Motor neuron (in vitro differentiated cells): Measurements from ENCODE around the gene HOTAIR. TPM values are rescaled to one million over a fixed set of nuclear protein-coding genes. Genes with fewer than 3 reads are reported as not detected.
A peak's percentile ranks its signal among the peaks of the same experiment; 100 is the strongest.

Experiments
- ATAC-seq, 8 experiments: fragments of 200-7000 bp; cut with Tn5 transposase; replicated peaks in 6 of 8; 2 replicates each; pipeline ENCODE4 v1.8.0; 2021; ENCODE audit warnings: mild to moderate bottlenecking in 8 of 8, moderate library complexity in 8 of 8
- H3K27ac ChIP-seq, 2 donors: fragments of 250-450 bp; sonication (Bioruptor Pico); 2 replicates each; pipeline ENCODE4 v1.9.0; 2021; ENCODE audit warnings: antibody characterized with exemption in 2 of 2, mild to moderate bottlenecking in 2 of 2, moderate library complexity in 1 of 2
- H3K4me1 ChIP-seq, 2 donors: fragments of 250-450 bp; sonication (Bioruptor Pico); replicated peaks in 1 of 2; 2 replicates each; pipeline ENCODE4 v1.6.1; 2021; ENCODE audit warnings: antibody characterized with exemption in 2 of 2, mild to moderate bottlenecking in 2 of 2, moderate library complexity in 1 of 2
- H3K4me3 ChIP-seq, 5 donors: fragments of 250-450 bp; sonication (Bioruptor Pico); 2 replicates each; pipeline ENCODE4 v1.9.0; 2021; ENCODE audit warnings: antibody characterized with exemption in 5 of 5, mild to moderate bottlenecking in 5 of 5, moderate library complexity in 4 of 5
- WGBS, 10 experiments: fragments of 450-650 bp; shearing (Covaris generic); methylation state at CpG; one replicate each; pipeline ENCODE4 v1.0.0; 2022; 5-methylcytosine and 5-hydroxymethylcytosine counted together
- in situ Hi-C, 9 experiments: fragments of 400-800 bp; cut with MboI; loops; one replicate each; pipeline ENCODE4 v1.15.0; 2021; ENCODE audit warnings: low sequenced_read_pairs in 9 of 9, low pct_unique_long_range_greater_than_20kb in 2 of 9; ENCODE audit not compliant: unreplicated experiment in 9 of 9
- total RNA-seq, 8 experiments: library from RNA; unstranded; fragments of 300-600 nt; gene quantifications; 2 replicates each; pipeline versions ENCODE4 v1.2.3 to v1.2.4, GENCODE V29; 2022

Gene HOTAIR
- total RNA-seq, 8 experiments from 2014 or later = 0.14 to 8.0 (median 0.42) TPM; not detected in 3

DNA sequence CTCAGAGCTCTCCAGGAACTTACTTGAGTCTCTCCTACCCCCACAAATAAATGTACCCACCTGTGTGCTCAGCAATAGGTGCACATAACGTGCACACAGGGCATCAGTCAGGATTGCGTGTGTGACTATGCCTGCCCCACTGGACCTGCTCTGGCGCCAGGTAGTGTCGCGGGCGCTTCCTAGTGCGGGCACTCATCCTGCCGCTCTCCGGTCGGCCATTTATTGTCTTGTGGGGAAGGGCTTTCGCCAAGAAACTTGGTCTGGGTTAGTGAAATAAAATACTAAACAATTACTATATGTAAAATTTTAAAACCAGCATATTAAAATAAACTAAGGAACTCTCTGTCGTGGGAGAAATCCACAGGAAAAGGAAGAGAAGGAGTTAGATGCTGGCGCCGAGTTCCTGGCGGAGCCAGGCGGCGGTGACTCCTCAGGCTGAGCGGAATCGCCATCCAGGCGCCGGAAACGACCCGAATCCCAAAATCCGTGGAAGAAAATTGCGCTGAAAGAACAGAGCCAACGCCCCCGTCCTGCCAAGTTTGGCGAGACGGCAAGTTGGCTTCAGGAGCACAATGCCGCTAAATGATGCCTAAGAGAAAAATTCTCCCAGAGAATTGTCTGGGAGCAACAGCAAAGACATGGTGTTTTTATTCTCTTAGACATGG lies 44.0 kb downstream of the HOTAIR start:
- no peak overlapping the region for H3K27ac ChIP-seq
- no peak overlapping the region for H3K4me3 ChIP-seq
- in situ Hi-C loops = loop anchor here in 3 of 9 experiments (25.0 kb wide), 3 partner anchors 118 to 168 kb away; partner anchors contain the start of gene CISTR (in 1 of the 3)
- H3K4me1 ChIP-seq = peaks cover 0 to 4% of the 10 kb centered on the region in 2 donors
- no peak for ATAC-seq
- WGBS, 10 experiments = 7 to 23% (median 16%) methylated on average over 3 to 30 of the region's 30 CpGs; no CpG with 5 or more reads in 1 of the 10 experiments

DNA sequence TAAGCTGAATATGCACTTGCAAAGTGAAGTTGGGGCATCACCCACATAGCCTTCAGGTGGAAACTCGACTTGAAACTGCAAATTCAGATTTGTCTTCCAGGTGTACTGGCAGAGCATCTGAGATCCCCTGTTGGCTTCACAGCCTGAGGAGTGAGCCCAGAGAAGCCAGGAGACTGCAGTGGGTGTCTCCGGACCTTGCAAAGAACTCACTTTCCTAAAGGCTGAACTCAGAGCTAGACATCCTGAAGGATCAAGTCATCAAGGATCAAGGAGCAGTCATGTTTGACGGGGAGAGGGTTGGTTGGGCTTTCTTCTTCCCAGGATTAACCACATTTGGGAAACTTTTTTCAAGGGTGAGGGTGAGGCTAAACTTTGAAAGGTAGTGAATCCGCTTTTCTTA lies 45.2 kb downstream of the HOTAIR start:
- no peak for ATAC-seq
- no peaks in the 10 kb centered on the region for H3K4me1 ChIP-seq
- H3K27ac ChIP-seq = no peak overlapping the region
- H3K4me3 ChIP-seq = no peak overlapping the region
- in situ Hi-C loops = loop anchor here in 3 of 9 experiments (25.0 kb wide), 3 partner anchors 117 to 167 kb away; partner anchors contain the start of gene CISTR (in 1 of the 3)
- WGBS, 10 experiments = 0 to 43% (median 17%) methylated on average over 1 to 4 of the region's 4 CpGs; no CpG with 5 or more reads in 1 of the 10 experiments

- peak in 1 of 8 experiments; percentile 57 for ATAC-seq
- no peaks in the 10 kb centered on the region for H3K4me1 ChIP-seq
- in situ Hi-C loops = loop anchor here in 3 of 9 experiments (25.0 kb wide), 3 partner anchors 116 to 166 kb away; partner anchors contain the start of gene CISTR (in 1 of the 3)
- H3K27ac ChIP-seq = no peak overlapping the region
- H3K4me3 ChIP-seq = no peak overlapping the region
- 0 to 40% (median 14%) methylated on average over 1 to 17 of the region's 31 CpGs for WGBS, 10 experiments
These were observed 46.5 kb downstream of the HOTAIR start for GRCh38 chr12:53928054-53928835.

GRCh38 chr12:53927220-53928029 lies 47.3 kb downstream of the HOTAIR start:
- Histone ChIP-seq H3K4me1 (no peaks in the 10 kb centered on the region), H3K27ac (no peak overlapping the region), H3K4me3 (no peak overlapping the region)
- peak in 1 of 8 experiments; percentile 30 for ATAC-seq
- WGBS, 10 experiments = 0 to 73% (median 12%) methylated on average over 1 to 16 of the region's 45 CpGs; no CpG with 5 or more reads in 1 of the 10 experiments
- in situ Hi-C loops = loop anchor here in 3 of 9 experiments (25.0 kb wide), 3 partner anchors 115 to 165 kb away; partner anchors contain the start of gene CISTR (in 1 of the 3)

DNA sequence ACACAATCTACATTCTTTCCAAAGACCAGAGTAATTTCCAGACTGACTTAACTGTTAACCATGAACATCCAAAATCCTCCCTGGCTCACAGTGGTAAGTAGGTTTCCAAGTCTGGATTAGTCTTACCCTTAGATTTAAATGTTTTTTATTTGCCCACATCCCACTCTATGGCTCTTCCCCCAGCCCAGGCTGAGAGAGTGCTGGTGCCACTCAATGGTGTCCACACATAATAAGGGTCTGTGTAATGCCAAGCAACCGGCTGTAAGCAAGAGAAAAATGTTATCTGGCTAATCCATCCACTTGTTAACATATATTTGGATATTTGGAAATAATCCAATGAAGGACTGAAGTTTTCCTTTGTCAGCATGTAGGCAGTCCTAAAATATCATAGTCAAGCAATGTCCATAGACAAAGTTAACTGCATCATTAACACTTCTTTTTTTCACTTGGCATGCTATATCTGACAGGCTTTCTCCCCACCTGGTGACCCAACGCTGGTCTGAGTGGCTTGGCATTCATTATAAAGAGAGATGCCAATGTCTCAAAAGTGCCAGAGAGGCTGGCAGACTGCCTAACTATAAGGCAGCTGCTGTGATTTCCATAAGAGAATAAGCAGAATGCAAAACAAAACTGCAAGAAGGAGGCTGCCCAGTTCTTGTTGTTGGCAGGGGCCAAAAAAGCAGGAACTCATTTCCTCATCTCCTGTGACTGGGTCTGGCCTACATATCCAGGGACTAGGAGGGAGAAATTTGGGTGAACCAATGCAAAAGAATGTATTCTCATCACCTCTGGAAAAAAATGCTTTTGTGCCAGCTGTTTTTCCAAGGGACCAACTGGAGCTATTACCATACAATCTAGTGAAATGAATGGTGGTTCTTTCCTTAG lies 50.0 kb downstream of the HOTAIR start:
- no peak overlapping the region for H3K27ac ChIP-seq
- WGBS, 10 experiments = 0 to 43% (median 17%) methylated on average over 1 to 2 of the region's 2 CpGs; no CpG with 5 or more reads in 2 of the 10 experiments
- ATAC-seq = peak in 1 of 8 experiments; percentile 41
- in situ Hi-C loops = loop anchor here in 3 of 9 experiments (25.0 kb wide), 3 partner anchors 112 to 162 kb away; partner anchors contain the start of gene CISTR (in 1 of the 3)
- H3K4me1 ChIP-seq = no peaks in the 10 kb centered on the region
- H3K4me3 ChIP-seq = no peak overlapping the region

GRCh38 chr12:53916788-53917655 lies 57.7 kb downstream of the HOTAIR start:
- Histone ChIP-seq H3K4me1 (no peaks in the 10 kb centered on the region), H3K27ac (no peak overlapping the region), H3K4me3 (no peak overlapping the region)
- 6 to 88% (median 64%) methylated on average over 2 to 5 of the region's 5 CpGs; no CpG with 5 or more reads in 1 of the 10 experiments for WGBS, 10 experiments
- in situ Hi-C loops = no loop called here
- ATAC-seq = no peak

Other genes starting within 250 kb of the HOTAIR start
- 100 to 1,000 TPM in 1 of 8 experiments, 10 to 100 TPM in 7; 28.8 to 141 (median 64.2) TPM for gene CALCOCO1, start 247.5 kb downstream of the HOTAIR start, total RNA-seq
- gene CISTR, start 223.0 kb downstream of the HOTAIR start, total RNA-seq = 1 to 10 TPM in 1 of 8 experiments, not detected in 7; 1.1 TPM
- gene HOXC13, start 36.1 kb downstream of the HOTAIR start, total RNA-seq = 1 to 10 TPM in 2 of 8 experiments, under 1 TPM in 4, not detected in 2; 0.05 to 4.7 (median 0.38) TPM
- gene HOXC12, start 20.1 kb downstream of the HOTAIR start, total RNA-seq = 1 to 10 TPM in 1 of 8 experiments, under 1 TPM in 5, not detected in 2; 0.13 to 5.2 (median 0.34) TPM
- gene HOXC11, start 1.8 kb downstream of the HOTAIR start, total RNA-seq = 1 to 10 TPM in 1 of 8 experiments, under 1 TPM in 5, not detected in 2; 0.08 to 9.5 (median 0.35) TPM
- 10 to 100 TPM in 1 of 8 experiments, 1 to 10 TPM in 2, under 1 TPM in 2, not detected in 3; 0.14 to 75.5 (median 1.0) TPM for gene HOXC10, start 10.2 kb upstream of the HOTAIR start, total RNA-seq
- gene HOXC9, start 25.2 kb upstream of the HOTAIR start, total RNA-seq = 10 to 100 TPM in 2 of 8 experiments, 1 to 10 TPM in 6; 1.2 to 21.2 (median 2.3) TPM
- gene HOXC8, start 34.0 kb upstream of the HOTAIR start, total RNA-seq = 10 to 100 TPM in 3 of 8 experiments, 1 to 10 TPM in 3, under 1 TPM in 2; 0.33 to 20.6 (median 4.9) TPM
- gene HOXC6, start 53.5 kb upstream of the HOTAIR start, total RNA-seq = 10 to 100 TPM in 7 of 8 experiments, 1 to 10 TPM in 1; 6.1 to 59.7 (median 22.2) TPM
- gene HOXC5, start 58.1 kb upstream of the HOTAIR start, total RNA-seq = 10 to 100 TPM in 4 of 8 experiments, 1 to 10 TPM in 4; 4.4 to 49.2 (median 10.4) TPM
- gene HOXC4, start 78.9 kb upstream of the HOTAIR start, total RNA-seq = 10 to 100 TPM in 7 of 8 experiments, 1 to 10 TPM in 1; 9.5 to 73.9 (median 40.4) TPM
- gene SMUG1, start 214.0 kb upstream of the HOTAIR start, total RNA-seq = 10 to 100 TPM; 22.7 to 55.9 (median 32.2) TPM